ENCODE results near the gene CHRNA5.
"Not testable (repeated sequence)": the region's sequence is repeated elsewhere in the genome, so short reads cannot be mapped to it uniquely, and the experiment has no call there.

CHRNA5 gene

DNA sequence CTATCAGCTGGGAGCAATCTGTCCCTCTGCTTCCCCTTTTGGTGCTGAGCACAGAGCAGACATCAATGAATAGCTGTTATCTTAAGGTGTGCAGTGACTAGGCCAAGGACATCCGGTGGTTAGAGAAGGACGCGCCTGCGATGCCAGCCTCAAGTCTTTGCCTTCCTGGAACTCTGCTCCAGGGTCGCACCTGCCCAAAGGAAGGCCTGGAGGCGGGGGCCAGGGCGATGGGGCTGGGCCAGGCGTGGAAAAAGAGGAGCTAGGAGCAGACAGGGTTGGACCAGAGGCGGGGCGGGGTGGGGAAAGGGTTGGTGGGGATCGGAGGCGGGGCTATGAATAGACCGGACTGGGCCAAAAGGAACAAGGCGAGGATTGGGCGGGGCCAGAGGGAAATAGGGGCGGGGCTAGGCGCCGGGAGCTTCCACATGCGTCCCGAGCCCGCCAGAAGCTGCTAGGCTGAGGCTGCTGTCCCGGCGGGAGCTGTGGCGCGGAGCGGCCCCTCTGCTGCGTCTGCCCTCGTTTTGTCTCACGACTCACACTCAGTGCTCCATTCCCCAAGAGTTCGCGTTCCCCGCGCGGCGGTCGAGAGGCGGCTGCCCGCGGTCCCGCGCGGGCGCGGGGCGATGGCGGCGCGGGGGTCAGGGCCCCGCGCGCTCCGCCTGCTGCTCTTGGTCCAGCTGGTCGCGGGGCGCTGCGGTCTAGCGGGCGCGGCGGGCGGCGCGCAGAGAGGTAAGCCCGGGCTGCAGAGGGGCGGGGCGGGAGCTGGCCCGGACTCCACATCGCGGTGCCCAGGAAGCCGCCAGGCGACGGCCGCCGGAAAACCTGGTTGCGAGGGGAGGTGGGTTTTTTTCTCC, at the start of gene CHRNA5:
TSS of gene CHRNA5 (plus strand) at position 424 of the 854 bp plus-strand sequence. CDS start at position 624, 200 bp downstream.
- peak in 32 of 42 donors; percentile 8 to 82 (median 52) for DNase-seq
- intact Hi-C loops (cut with DNase I): no loop called here

- intact Hi-C loops (cut with DNase I): not testable (repeated sequence)
Measured at GRCh38 chr15:78520035-78520434, 45.3 kb upstream of the CHRNA5 start.

GRCh38 chr15:78524230-78524629, 41.1 kb upstream of the CHRNA5 start:
- intact Hi-C loops (cut with DNase I): no loop called here
- no peak for DNase-seq

More at GRCh38 chr15:78520035-78520434, 45.3 kb upstream of the CHRNA5 start:
- not testable (repeated sequence) for DNase-seq

DNA sequence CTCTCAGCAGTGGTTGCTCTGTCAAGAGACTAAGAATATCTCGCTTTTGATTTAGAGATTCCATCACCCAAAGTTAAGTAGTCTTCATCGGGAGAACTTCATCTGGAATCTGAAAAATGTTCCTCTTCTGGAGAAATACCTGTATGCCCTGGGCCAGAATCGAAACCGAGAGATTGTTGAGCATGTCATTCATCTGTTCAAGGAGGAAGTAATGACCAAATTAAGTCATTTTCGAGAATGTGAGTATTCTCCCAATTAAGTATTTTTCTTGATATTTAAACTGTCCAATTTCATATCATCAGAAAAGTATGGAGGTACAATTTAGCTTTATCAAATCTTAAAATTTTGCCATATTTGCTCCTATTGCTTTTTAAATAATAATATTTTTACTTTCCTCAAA, 38.0 kb upstream of the CHRNA5 start:
- DNase-seq: no peak
- intact Hi-C loops (cut with DNase I): no loop called here

- intact Hi-C loops (cut with DNase I): no loop called here
- DNase-seq: peak in 6 of 42 donors; percentile 6 to 57 (median 14)
Measured at GRCh38 chr15:78533331-78533730, 32.0 kb upstream of the CHRNA5 start.

- no peak for DNase-seq
- intact Hi-C loops (cut with DNase I): loop anchor here (5.0 kb wide), 1 partner anchor 99 kb away; the partner anchor contains the start of gene IREB2
Measured at GRCh38 chr15:78536134-78536533, 29.2 kb upstream of the CHRNA5 start.

GRCh38 chr15:78537266-78537905, 27.9 kb upstream of the CHRNA5 start:
- intact Hi-C loops (cut with DNase I): loop anchor here (5.0 kb wide), 1 partner anchor 100 kb away; the partner anchor contains the start of gene IREB2
- DNase-seq: no peak

- intact Hi-C loops (cut with DNase I): loop anchor here (5.0 kb wide), 1 partner anchor 101 kb away; the partner anchor contains the start of gene IREB2
- DNase-seq: no peak
Measured at GRCh38 chr15:78538358-78538757, 27.0 kb upstream of the CHRNA5 start.

- intact Hi-C loops (cut with DNase I): loop anchor here (5.0 kb wide), 1 partner anchor 102 kb away; the partner anchor contains the start of gene IREB2
- DNase-seq: peak in 1 of 42 donors; percentile 18
Measured at GRCh38 chr15:78539464-78540140, 25.7 kb upstream of the CHRNA5 start.

DNA sequence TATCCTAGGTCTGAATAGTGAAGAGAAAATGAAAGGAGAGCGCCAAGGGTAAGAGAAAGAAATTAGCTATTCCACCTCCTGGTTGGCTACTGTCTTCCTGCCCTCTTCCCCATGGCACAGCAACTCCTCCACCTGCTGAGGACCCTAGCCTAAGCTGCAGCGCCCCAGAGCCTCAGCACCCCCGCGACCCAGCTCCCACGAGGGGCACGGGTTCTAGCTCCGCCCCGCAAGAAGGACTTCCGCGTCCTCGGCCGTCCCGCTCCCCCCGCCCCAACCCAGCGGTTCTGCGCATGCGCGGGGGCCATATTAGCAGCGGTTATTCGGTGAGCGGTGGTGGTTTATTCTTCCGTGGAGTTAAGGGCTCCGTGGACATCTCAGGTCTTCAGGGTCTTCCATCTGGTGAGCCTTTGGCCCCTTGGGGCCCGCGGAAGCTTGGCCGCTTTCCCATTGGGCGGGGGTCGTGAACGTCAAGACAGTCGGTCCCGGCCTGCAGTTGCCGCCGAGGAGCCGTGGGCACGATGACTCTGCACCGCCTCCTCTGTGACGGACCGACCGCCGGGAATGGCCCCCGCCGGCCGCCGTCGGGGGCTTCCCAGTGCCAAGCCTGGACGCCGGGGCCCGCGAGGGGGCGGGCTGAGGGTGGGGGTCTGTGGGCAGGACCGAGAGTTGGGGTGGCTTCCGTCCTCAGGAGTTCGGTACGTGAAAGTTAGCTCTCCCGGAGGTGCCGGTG, 25.0 kb upstream of the CHRNA5 start, which contains the start of gene PSMA4:
TSS of gene PSMA4 (plus strand) at position 304 of the 730 bp plus-strand sequence. CDS start 1,484 bp downstream, outside the sequence.
- intact Hi-C loops (cut with DNase I): no loop called here
- peak; percentile 80 to 97 (median 93) for DNase-seq

GRCh38 chr15:78540871-78541743, 24.2 kb upstream of the CHRNA5 start:
- no peak for DNase-seq
- intact Hi-C loops (cut with DNase I): no loop called here

GRCh38 chr15:78541744-78542034, 23.6 kb upstream of the CHRNA5 start:
- intact Hi-C loops (cut with DNase I): no loop called here
- no peak for DNase-seq

GRCh38 chr15:78542647-78543046, 22.7 kb upstream of the CHRNA5 start:
- DNase-seq: no peak
- intact Hi-C loops (cut with DNase I): no loop called here

- intact Hi-C loops (cut with DNase I): no loop called here
- no peak for DNase-seq
Measured at GRCh38 chr15:78550194-78550593, 15.1 kb upstream of the CHRNA5 start.

GRCh38 chr15:78550815-78551214, 14.5 kb upstream of the CHRNA5 start:
- DNase-seq: no peak
- intact Hi-C loops (cut with DNase I): no loop called here

- intact Hi-C loops (cut with DNase I): no loop called here
- DNase-seq: no peak
Measured at GRCh38 chr15:78551902-78552301, 13.4 kb upstream of the CHRNA5 start.

DNA sequence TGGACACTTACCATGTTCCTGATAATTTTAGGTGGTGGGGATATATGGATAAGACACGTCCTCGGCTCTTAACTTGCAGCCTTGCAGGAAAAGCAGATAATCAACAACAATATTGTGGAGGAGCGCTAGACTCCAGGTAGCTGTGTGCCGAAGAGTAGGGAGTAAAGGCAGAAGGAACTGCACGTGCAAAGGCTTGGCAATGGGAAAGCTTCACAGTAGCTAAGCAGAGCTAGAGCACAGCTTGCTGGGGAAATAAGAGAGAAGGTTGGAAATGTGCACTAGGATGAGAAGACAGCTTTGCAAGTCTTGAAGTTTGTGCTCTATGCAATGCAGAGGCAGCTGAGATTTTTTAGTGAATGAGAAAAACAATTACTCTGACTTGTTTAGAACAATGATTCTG, 12.7 kb upstream of the CHRNA5 start:
- DNase-seq: no peak
- intact Hi-C loops (cut with DNase I): no loop called here

- intact Hi-C loops (cut with DNase I); DNase-seq: not testable (repeated sequence)
Measured at GRCh38 chr15:78560201-78560600, 5.1 kb upstream of the CHRNA5 start.

Measured in head of caudate nucleus (tissue), 42 donors.